ENCODE measurements around the gene DSG2. TPM values are rescaled to one million over a fixed set of nuclear protein-coding genes. Genes with fewer than 3 reads are reported as not detected.

The DSG2 gene
- total RNA-seq (100 to 1,000 TPM in 1 of 5 donors, 10 to 100 TPM in 4; 12.5 to 130 (median 42.0) TPM), polyA plus RNA-seq (10 to 100 TPM in 1 of 3 donors, 1 to 10 TPM in 2; 6.1 to 16.1 (median 9.3) TPM)
- long read RNA-seq, donor 1, full-length matches to known transcripts: 9 of 9 reads
- long read RNA-seq, donor 1, partial matches to known transcripts: 0 of 9 reads
- long read RNA-seq, donor 1, other reads (novel, unspliced or antisense): 0 of 9 reads
- long read RNA-seq, donor 2, full-length matches to known transcripts: 9 of 17 reads
- long read RNA-seq, donor 2, partial matches to known transcripts: 8 of 17 reads
- long read RNA-seq, donor 2, other reads (novel, unspliced or antisense): 0 of 17 reads
- long read RNA-seq, donor 3, full-length matches to known transcripts: 7 of 7 reads
- long read RNA-seq, donor 3, partial matches to known transcripts: 0 of 7 reads
- long read RNA-seq, donor 3, other reads (novel, unspliced or antisense): 0 of 7 reads
- long read RNA-seq, donor 4: 0 reads
- long read RNA-seq, donor 5, full-length matches to known transcripts: 14 of 14 reads
- long read RNA-seq, donor 5, partial matches to known transcripts: 0 of 14 reads
- long read RNA-seq, donor 5, other reads (novel, unspliced or antisense): 0 of 14 reads
- long read RNA-seq, donor 6, full-length matches to known transcripts: 22 of 35 reads
- long read RNA-seq, donor 6, partial matches to known transcripts: 13 of 35 reads
- long read RNA-seq, donor 6, other reads (novel, unspliced or antisense): 0 of 35 reads
- long read RNA-seq, donor 7, full-length matches to known transcripts: 10 of 16 reads
- long read RNA-seq, donor 7, partial matches to known transcripts: 6 of 16 reads
- long read RNA-seq, donor 7, other reads (novel, unspliced or antisense): 0 of 16 reads
- long read RNA-seq, donor 8, full-length matches to known transcripts: 10 of 10 reads
- long read RNA-seq, donor 8, partial matches to known transcripts: 0 of 10 reads
- long read RNA-seq, donor 8, other reads (novel, unspliced or antisense): 0 of 10 reads
- long read RNA-seq, donor 9, full-length matches to known transcripts: 4 of 4 reads
- long read RNA-seq, donor 9, partial matches to known transcripts: 0 of 4 reads
- long read RNA-seq, donor 9, other reads (novel, unspliced or antisense): 0 of 4 reads
- long read RNA-seq, donor 10, full-length matches to known transcripts: 6 of 6 reads
- long read RNA-seq, donor 10, partial matches to known transcripts: 0 of 6 reads
- long read RNA-seq, donor 10, other reads (novel, unspliced or antisense): 0 of 6 reads

GRCh38 chr18:31497836-31498573, at the start of gene DSG2:
Gene DSG2 (plus strand): TSS chr18:31498177. CDS start chr18:31498252, 75 bp downstream.
- peak; percentile 86 to 94 for DNase-seq
- peak in 2 of 3 donors; percentile 27 to 73 for TF ChIP-seq POLR2AphosphoS5 (IDR thresholded peaks at IDR 0.05)
- no peak for TF ChIP-seq EP300 (IDR thresholded peaks at IDR 0.05)
- peak in 1 of 4 donors; percentile 17 for TF ChIP-seq POLR2A (IDR thresholded peaks at IDR 0.05)
- no peak for TF ChIP-seq CTCF (IDR thresholded peaks at IDR 0.05)
- H3K4me3 ChIP-seq: peak within 1 kb of the TSS; percentile 56 to 70 (median 64)
- H3K27me3 ChIP-seq: peaks cover 0 to 30% (median 13%) of the 10 kb centered on the region in 3 donors
- no peaks in the 10 kb centered on the region for H3K9me3 ChIP-seq
- intact Hi-C loops (cut with DNase I; ENCODE audit: low total_unique reads): no loop called here
- WGBS, 5 donors: 1 to 2% (median 1%) methylated on average over 13 to 79 of the region's 79 CpGs
- peak within 1 kb of the TSS; percentile 86 to 99 (median 87) for H3K27ac ChIP-seq
- H3K36me3 ChIP-seq: no peaks in the 10 kb centered on the region
- H3K4me1 ChIP-seq: peaks cover 0 to 24% (median 12%) of the 10 kb centered on the region in 4 donors

- H3K27me3 ChIP-seq: no peaks in the 10 kb centered on the region
- no peak for TF ChIP-seq CTCF (IDR thresholded peaks at IDR 0.05)
- no peak for TF ChIP-seq POLR2A (IDR thresholded peaks at IDR 0.05)
- TF ChIP-seq EP300 (IDR thresholded peaks at IDR 0.05): no peak
- TF ChIP-seq POLR2AphosphoS5 (IDR thresholded peaks at IDR 0.05): no peak
- no peaks in the 10 kb centered on the region for H3K4me1 ChIP-seq
- DNase-seq: no peak
- H3K36me3 ChIP-seq: no peaks in the 10 kb centered on the region
- no peak overlapping the region for H3K4me3 ChIP-seq
- intact Hi-C loops (cut with DNase I; ENCODE audit: low total_unique reads): no loop called here
- no peak overlapping the region for H3K27ac ChIP-seq
- no peaks in the 10 kb centered on the region for H3K9me3 ChIP-seq
Measured at GRCh38 chr18:31450409-31450808, 47.6 kb upstream of the DSG2 start.

- TF ChIP-seq CTCF (IDR thresholded peaks at IDR 0.05): no peak
- intact Hi-C loops (cut with DNase I; ENCODE audit: low total_unique reads): no loop called here
- Histone ChIP-seq H3K4me3 (no peak overlapping the region), H3K9me3 (no peaks in the 10 kb centered on the region), H3K27ac (no peak overlapping the region), H3K27me3 (no peaks in the 10 kb centered on the region), H3K4me1 (no peaks in the 10 kb centered on the region), H3K36me3 (no peaks in the 10 kb centered on the region)
- DNase-seq: no peak
- 76 to 96% (median 87%) methylated on average over 1 of the region's 1 CpG for WGBS, 5 donors
Measured at GRCh38 chr18:31451625-31452024, 46.4 kb upstream of the DSG2 start.
